Activated CD4-positive, alpha-beta T cell treated with anti-CD3 and anti-CD28 coated beads, Interleukin-2, amount 50 U/mL, for 48 hours (primary cell): ENCODE results near the gene ALPG.

Experiments
- DNase-seq, 2 experiments: peaks; one replicate each; pipeline ENCODE4 v3.0.0-alpha.2; 2020

The ALPG gene

GRCh38 chr2:232460171-232460570, 53.5 kb downstream of the ALPG start:
- no peak for DNase-seq
